Measurements from ENCODE around the gene PRUNE2.
"Not testable (repeated sequence)": the region's sequence is repeated elsewhere in the genome, so short reads cannot be mapped to it uniquely, and the experiment has no call there.

PRUNE2 gene

GRCh38 chr9:76613974-76614373, 291.9 kb downstream of the PRUNE2 start:
- no peak for DNase-seq

- no peak for DNase-seq
Measured at GRCh38 chr9:76613150-76613781, 292.6 kb downstream of the PRUNE2 start.

DNA sequence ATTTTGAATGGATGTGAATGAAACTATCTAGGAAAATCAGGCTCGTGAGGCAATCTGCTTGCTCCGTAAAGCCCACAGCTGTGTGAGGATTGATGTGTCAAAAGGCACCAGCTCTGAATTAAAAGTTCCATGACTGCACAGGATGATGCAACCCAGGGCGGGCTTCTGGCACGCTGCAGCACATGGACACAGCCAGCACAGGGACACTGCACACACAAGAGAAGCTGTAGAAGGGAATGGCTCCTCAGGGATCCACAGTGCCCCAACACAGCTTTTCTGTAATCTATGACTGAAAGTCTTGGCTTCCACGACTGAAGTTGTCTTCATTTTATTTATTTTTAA, 295.9 kb downstream of the PRUNE2 start:
- DNase-seq = no peak

- no peak for DNase-seq
Measured at GRCh38 chr9:76609285-76610010, 296.5 kb downstream of the PRUNE2 start.

DNA sequence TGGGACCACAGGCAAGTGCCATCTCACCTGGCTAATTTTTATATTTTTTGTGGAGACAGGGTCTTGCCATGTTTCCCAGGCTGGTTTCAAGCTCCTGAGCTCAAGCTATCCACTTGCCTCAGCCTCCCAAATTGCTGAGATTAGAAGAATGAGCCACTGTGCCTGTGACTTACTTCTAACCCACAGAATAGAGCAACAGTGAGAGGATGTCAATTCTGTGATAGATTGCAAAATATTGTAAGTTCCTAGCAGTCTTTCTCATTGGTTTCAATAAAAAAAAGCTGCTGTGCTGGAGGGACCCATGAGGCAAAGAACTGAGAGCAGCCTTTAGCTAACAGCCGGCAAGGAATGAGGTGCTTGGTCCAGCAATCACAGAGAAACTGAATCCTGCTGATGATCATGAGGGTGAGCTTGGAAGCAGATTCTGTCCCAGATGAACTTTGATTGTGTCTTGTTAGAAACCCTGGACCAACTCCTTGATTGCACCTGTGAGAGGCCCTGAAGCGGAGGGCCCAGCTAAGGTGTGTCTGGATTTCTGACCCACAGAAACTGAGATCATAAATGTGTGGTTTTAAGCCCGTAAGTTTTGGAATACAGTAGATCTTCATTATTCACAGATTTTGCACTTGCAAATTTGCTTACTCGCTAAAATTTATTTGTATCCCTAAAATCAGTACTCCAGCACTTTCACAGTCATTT, 297.2 kb downstream of the PRUNE2 start:
- DNase-seq = no peak

GRCh38 chr9:76607730-76608436, 298.0 kb downstream of the PRUNE2 start:
- no peak for DNase-seq

DNA sequence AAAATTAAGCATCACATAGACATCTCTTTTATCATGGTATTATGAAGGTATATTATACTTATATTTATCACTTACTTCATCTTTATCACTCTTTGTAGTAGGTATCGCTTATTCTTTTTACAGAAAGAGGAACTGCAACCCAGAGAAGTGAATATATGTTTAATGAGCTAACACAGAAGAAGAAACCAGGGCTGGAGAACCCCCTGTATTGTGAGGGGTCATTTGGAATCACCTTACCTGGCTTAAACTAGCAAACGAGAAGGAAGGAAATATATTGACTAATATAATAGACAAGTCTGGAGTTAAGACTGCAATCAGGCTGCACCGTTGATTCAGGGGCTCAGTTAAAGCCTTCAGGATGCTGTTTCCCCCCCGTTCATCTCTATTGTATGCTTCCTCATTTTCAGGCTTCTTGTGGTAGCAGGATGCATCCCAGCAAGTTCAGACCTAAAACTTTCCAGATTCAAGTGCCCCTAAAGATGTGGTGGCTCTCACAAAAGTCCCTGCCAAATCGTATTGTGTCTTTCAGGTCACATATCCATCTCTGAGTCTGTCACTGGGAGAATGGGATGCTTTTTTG, 300.5 kb downstream of the PRUNE2 start:
- DNase-seq = no peak

DNA sequence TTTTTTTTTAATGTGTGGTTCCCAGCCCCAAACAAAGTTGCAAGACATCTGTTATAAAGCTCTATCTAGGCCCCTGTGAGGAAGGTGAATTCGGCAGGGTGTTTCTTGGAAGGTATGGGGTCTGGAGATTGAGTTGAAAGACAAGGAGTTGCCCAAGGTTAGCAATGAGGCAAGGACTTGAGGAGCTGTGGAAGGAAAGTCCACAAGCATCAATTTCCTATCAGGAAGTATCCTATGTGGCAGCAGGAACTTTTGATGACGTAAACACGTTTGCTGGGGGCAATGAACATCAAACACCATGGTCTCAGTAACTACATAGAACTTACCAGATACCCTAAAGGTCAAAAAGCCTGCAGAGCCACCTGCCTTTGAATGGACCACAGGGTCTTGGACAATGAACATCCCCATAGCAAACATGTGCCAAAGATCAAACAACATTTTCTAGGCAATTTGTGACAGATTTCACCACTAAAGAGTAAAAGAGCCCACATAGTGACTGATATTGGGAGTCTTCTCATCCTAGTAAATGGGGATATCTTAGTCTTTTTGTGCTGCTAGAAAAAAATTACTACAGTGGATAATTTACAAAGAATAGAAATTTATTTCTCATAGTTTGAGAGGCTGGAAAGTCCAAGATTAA, 301.9 kb downstream of the PRUNE2 start:
- no peak for DNase-seq

DNA sequence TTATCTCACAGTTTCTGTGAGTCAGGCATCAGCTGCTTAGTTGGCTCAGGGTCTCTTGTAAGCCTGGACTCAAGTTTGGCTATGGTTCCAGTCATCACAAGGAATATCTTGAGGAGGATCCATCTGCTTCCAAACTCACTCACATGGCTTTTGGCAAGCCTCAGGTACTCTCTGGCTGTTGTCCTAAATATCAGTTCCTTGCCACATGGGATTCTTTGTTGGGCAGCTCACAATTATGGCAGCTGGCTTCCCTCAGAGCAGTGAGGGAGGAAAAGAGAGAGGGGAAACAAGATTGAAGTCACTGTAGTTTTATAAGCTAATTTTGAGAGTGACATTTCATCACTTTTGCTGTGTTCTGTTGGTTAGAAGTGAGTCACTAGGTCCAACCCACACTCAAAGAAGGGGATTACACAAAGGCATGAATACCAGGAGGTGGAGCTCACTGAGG, 302.4 kb downstream of the PRUNE2 start:
- peak; percentile 19 for DNase-seq

DNA sequence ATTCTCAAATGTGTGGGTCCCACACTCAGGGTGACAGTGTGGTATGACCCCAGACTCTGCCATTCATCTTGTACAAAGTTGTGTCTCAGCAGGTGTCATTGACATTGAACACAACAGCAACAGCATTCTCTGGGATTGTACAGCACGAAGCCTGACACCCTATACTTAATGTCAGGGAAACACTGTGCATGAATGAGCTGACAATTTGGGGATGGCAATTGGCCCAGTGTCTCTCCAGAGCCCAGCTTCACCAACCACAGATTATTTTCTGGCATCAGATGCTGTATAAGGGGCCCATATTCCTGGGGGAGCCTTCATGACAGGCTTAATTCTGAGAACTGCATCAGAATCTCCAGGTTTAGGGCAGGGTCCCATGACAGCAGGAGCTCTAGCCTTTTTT, 303.7 kb downstream of the PRUNE2 start:
- no peak for DNase-seq

GRCh38 chr9:76600007-76600615, 305.8 kb downstream of the PRUNE2 start:
- no peak for DNase-seq

DNA sequence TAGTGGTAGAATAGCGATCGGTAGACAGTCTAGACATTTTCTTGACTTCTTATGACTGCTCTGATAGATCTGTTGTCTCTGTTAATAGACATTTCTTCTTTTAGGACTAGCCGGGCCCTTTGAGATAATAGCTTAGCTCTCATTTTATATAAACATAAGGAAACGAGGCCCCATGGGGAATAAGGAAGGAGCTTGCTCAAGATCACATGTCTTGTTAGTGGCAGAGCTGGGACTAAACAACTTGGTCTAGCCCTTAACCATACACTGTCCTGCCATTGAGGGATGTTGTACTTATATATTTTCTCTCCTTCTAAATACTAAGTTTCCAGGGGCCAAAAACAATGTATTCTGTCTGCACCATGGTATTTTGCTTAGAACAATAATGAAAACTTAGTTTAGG, 306.9 kb downstream of the PRUNE2 start:
- no peak for DNase-seq

- DNase-seq = no peak
Measured at GRCh38 chr9:76595645-76596044, 310.3 kb downstream of the PRUNE2 start.

DNA sequence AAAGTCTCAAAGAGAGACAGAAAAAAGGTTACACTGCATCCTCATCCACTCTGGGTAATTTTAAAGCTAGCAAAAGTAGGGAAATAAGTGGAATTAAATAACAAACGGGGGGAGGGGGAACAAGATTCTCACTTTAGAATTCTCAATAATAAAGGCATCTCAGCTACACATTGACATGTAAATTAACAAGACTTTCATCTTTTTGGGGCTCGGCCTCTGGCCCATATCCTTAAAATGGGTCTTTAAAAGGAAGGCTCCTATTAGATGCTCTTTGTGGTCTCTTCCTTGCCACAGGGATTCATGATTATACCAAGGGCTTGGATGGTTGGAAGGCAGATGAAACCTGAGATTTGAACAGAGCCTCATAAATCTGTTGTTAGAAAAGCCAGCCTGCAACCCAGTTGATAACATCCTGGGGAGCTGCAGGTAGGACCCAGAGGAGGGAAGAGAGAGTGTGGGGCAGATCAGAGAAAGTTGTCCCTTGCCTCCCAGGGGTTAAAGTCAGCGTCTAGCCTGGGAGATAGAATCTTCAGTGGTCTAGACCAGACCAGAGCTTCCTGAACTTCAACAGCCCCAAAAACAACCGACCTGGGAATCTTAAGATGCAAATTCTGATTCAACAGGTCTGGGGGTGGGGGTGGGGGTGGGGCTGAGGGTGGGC, 311.0 kb downstream of the PRUNE2 start:
- no peak for DNase-seq

GRCh38 chr9:76593961-76594735, 311.8 kb downstream of the PRUNE2 start:
- DNase-seq = not testable (repeated sequence)

DNA sequence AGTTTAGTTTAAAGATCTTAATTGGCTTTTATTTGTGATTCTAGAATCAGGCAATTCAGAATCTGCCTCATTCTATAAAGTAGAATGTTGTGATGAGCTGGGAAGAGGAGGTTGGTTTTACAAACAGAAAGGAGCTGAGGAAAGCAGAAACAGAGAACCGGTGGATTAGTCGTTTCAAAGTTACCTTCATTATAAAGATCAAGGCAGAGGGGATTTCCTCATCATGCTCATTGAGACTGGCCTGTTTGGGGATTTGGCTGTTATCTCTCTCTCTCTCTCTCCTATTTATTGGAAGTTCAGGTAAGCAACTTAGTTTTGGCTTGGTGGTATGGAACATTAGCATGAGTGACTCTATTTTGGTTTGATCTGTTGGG, 313.0 kb downstream of the PRUNE2 start:
- no peak for DNase-seq

DNA sequence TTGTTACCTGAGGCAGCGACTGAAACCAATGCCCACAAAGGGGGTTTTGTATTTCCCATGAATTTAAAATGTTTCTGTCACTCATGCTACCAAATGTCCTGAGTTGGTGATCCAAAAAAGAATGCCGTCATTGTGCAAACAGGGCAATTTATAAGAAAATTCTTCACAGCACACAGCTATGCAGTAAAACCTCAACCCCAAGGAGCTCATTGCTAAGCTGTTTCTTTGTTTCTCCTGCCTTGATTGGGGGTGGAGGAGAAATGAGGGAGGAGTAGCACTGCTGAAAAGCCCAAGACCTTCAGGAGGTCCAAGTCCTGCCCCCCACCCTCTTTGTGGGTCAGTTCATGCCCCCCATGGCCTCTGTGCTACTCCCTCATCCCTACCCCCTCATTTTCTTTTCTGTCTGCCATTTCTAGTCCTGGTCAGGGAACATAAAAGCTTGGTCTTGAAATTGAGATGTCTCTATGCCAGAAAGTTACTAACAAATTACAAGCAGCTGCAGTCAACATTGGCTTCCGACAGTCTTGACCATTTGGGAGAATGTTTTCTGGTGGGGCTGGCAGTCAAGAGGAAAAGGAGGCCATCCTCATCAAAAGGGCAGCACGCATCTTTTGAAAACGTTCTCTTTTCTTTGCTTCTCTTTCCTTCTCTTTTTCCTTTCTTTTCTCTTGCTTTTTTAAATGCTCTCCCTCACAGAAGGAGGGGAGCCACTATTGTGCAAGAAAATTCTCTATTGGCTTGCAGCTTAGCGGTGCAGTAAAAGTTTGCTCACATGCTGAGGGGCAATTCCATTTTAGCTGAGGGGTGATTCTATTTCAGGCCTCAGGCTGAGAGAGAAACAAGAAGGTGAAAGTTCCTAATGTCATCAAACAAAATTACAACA, 313.6 kb downstream of the PRUNE2 start:
- no peak for DNase-seq

- DNase-seq = no peak
Measured at GRCh38 chr9:76591256-76591950, 314.5 kb downstream of the PRUNE2 start.

DNA sequence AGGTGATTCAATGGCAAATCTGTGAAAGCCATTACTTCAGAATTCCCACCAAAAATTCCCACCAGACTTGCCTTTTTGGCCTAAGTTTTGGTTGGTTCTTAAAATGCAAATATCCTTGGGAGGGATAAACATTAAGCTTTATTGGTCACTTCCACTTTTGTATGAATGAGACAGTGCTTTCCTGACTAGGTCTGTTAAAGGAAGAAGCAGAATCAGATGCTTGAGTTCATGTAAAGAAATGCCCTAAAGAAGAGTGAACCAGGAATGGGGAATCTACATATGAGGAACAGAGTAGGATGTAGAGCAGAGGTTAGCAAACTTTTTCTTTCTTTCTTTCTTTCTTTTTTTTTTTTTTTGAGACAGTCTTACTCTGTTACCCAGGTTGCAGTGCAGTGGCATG, 317.6 kb downstream of the PRUNE2 start:
- no peak for DNase-seq
